ENCODE results near the gene MARK2. TPM values are rescaled to one million over a fixed set of nuclear protein-coding genes. Genes with fewer than 3 reads are reported as not detected.

Gene MARK2
- total RNA-seq, 1 experiment from 2014 or later = 39.8 TPM

DNA sequence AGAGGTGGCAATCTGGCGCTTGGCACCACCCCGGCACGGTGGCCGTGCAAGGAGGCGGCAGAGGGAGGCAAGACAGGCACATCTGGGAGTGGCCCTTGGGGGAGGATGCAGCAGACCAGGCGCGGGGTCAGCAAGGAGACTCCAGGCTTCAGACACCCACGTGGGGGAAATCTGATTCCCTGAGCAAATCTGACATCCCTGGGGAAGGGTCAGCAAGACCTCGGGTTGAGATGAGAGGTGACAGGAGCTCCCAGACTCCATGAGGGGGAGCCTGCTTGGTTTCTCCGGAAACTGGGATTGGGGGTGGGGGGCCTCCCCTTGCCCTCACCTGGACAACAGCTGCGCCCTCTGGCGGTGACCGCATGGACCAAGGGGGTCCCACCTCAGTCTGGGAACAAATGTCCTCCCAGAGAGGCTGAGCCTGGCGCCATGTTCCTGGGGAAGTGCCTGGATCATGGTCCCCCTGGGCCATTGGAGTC lies 82.1 kb downstream of the MARK2 start:
- Histone ChIP-seq H3K4me1 (ENCODE audit: control insufficient read depth in 1 of 2, insufficient read depth in 2 of 2, low read length in 2 of 2) (peaks cover 28 to 51% of the 10 kb centered on the region in 2 experiments), H3K79me2 (ENCODE audit: insufficient read depth, low read length) (no peaks in the 10 kb centered on the region), H4K20me1 (ENCODE audit: insufficient read depth) (no peaks in the 10 kb centered on the region), H3K4me2 (ENCODE audit: low read length) (peak overlapping the region; percentile 94), H2AFZ (ENCODE audit: low read depth, low read length, poor library complexity, severe bottlenecking) (no peak overlapping the region), H3K9me3 (ENCODE audit: control insufficient read depth in 1 of 2, insufficient read depth in 1 of 2, low read depth in 1 of 2, low read length in 2 of 2) (no peaks in the 10 kb centered on the region), H3K9me2 (ENCODE audit: insufficient read depth) (no peaks in the 10 kb centered on the region), H3K4me3 (replicated peaks in 1 of 2; ENCODE audit: low read depth in 1 of 2, low read length in 2 of 2) (peak overlapping the region in 1 of 2 experiments; percentile 64; a peak in 2 of 4 replicates), H3K27me3 (ENCODE audit: insufficient read depth, low read length) (no peaks in the 10 kb centered on the region), H3K36me3 (ENCODE audit: control insufficient read depth in 1 of 2, insufficient read depth in 2 of 2, low read length in 2 of 2) (no peaks in the 10 kb centered on the region), H3K27ac (ENCODE audit: low read depth, low read length) (peak overlapping the region; percentile 98; the same call in 1 of the 2 replicates), H3K9ac (ENCODE audit: low read length) (peak overlapping the region; percentile 83)
- ATAC-seq = no peak
- CTCF ChIA-PET = interaction anchor here (1.0 to 1.7 kb wide), 2 partner anchors 25 to 84 kb away, joined by 3 to 4 read pairs; no protein-coding TSS in a partner anchor
- DNase-seq (ENCODE audit: low read depth, low spot score) = no peak
- RAD21 ChIA-PET (ENCODE audit: low non-redundant PET in 1 of 2, low total read pairs in 2 of 2, uncharacterized antibody in 2 of 2, unreplicated experiment in 2 of 2) = no interaction called here
- intact Hi-C loops (cut with micrococcal nuclease) = no loop called here
- no peak for TF ChIP-seq RAD21 (IDR thresholded peaks at IDR 0.05; ENCODE audit: low read depth)
- TF ChIP-seq CBX3 (IDR thresholded peaks at IDR 0.05; ENCODE audit: low read depth) = no peak
- POLR2A ChIA-PET = no interaction called here
- BruUV-seq (replicated peaks) = no TSS peak

DNA sequence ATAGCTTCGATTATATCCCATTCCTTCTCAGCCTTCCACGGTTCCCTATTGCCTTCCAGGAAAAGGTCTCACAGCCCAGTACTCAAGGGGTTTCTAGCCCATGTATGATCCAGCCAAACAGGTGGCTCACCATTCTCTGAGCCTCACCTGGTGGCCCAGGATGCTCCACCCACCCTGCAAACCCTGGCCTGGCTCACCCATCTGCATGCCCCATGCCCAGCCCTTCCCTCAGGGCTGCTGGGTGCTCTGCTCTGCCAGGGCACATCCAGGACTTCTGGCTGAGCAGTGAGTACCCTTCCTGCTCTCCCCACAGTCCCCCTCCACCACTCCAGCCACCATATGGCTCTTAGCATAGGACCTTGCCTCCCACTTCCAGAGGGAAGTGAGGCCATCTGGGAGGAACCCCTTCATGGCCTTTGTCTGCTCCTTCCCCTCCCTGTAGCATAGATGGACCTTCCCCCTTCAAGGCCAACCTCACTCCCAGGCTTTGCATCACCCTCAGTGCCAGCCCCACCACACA lies 83.8 kb downstream of the MARK2 start:
- H3K27ac ChIP-seq (ENCODE audit: low read depth, low read length) = no peak overlapping the region
- H3K36me3 ChIP-seq (ENCODE audit: control insufficient read depth in 1 of 2, insufficient read depth in 2 of 2, low read length in 2 of 2) = no peaks in the 10 kb centered on the region
- H2AFZ ChIP-seq (ENCODE audit: low read depth, low read length, poor library complexity, severe bottlenecking) = no peak overlapping the region
- H3K9ac ChIP-seq (ENCODE audit: low read length) = no peak overlapping the region
- no peaks in the 10 kb centered on the region for H3K27me3 ChIP-seq (ENCODE audit: insufficient read depth, low read length)
- H3K4me1 ChIP-seq (ENCODE audit: control insufficient read depth in 1 of 2, insufficient read depth in 2 of 2, low read length in 2 of 2) = peaks cover 20 to 37% of the 10 kb centered on the region in 2 experiments
- H3K9me3 ChIP-seq (ENCODE audit: control insufficient read depth in 1 of 2, insufficient read depth in 1 of 2, low read depth in 1 of 2, low read length in 2 of 2) = no peaks in the 10 kb centered on the region
- H3K4me2 ChIP-seq (ENCODE audit: low read length) = no peak overlapping the region
- TF ChIP-seq ELF1 (IDR thresholded peaks at IDR 0.05; ENCODE audit: borderline replicate concordance, low read depth) (no peak), CEBPB (IDR thresholded peaks at IDR 0.05; ENCODE audit: low read depth) (no peak), SIN3A (IDR thresholded peaks at IDR 0.05; ENCODE audit: low read depth) (no peak), MAX (IDR thresholded peaks at IDR 0.05) (no peak), CTCF (IDR thresholded peaks at IDR 0.05 in 2 of 3, conservative IDR thresholded peaks at IDR 0.05 in 1 of 3; ENCODE audit: borderline replicate concordance in 1 of 3, insufficient read depth in 1 of 3, low read depth in 2 of 3, low read length in 2 of 3) (no peak)
- ChIA-PET CTCF (interaction anchor here (1.0 kb wide), 1 partner anchor 11 kb away, joined by 3 read pairs; no protein-coding TSS in a partner anchor), POLR2A (no interaction called here), RAD21 (ENCODE audit: low non-redundant PET in 1 of 2, low total read pairs in 2 of 2, uncharacterized antibody in 2 of 2, unreplicated experiment in 2 of 2) (no interaction called here)
- DNase-seq (ENCODE audit: low read depth, low spot score) (no peak), ATAC-seq (no peak)
- no peaks in the 10 kb centered on the region for H3K9me2 ChIP-seq (ENCODE audit: insufficient read depth)
- BruUV-seq (replicated peaks) = no TSS peak
- intact Hi-C loops (cut with micrococcal nuclease) = no loop called here
- no peak overlapping the region for H3K4me3 ChIP-seq (replicated peaks in 1 of 2; ENCODE audit: low read depth in 1 of 2, low read length in 2 of 2)
- H3K79me2 ChIP-seq (ENCODE audit: insufficient read depth, low read length) = no peaks in the 10 kb centered on the region
- no peaks in the 10 kb centered on the region for H4K20me1 ChIP-seq (ENCODE audit: insufficient read depth)
